Measurements from ENCODE around the gene TREH.

GRCh38 chr11:118682372-118682771, 2.9 kb upstream of the TREH start:
- TF ChIP-seq POLR2AphosphoS5 (IDR thresholded peaks at IDR 0.05): no peak
- no peak for TF ChIP-seq CTCF (IDR thresholded peaks at IDR 0.05; ENCODE audit: poor library complexity, severe bottlenecking)
- no peak for TF ChIP-seq RAD21 (conservative IDR thresholded peaks at IDR 0.05)
- no peak for TF ChIP-seq EZH2 (IDR thresholded peaks at IDR 0.05; ENCODE audit: borderline replicate concordance, insufficient read depth, low read length, poor library complexity, severe bottlenecking)
- no peak for TF ChIP-seq EP300 (conservative IDR thresholded peaks at IDR 0.05; ENCODE audit: poor library complexity, severe bottlenecking)
- TF ChIP-seq TAF1 (IDR thresholded peaks at IDR 0.05; ENCODE audit: low read depth): no peak
- no peak for TF ChIP-seq REST (IDR thresholded peaks at IDR 0.05; ENCODE audit: borderline replicate concordance)
- TF ChIP-seq MXI1 (conservative IDR thresholded peaks at IDR 0.05; ENCODE audit: poor library complexity, severe bottlenecking): no peak
